ENCODE measurements around the gene TFPT.
"Not testable (repeated sequence)": the region's sequence is repeated elsewhere in the genome, so short reads cannot be mapped to it uniquely, and the experiment has no call there.

The TFPT gene

DNA sequence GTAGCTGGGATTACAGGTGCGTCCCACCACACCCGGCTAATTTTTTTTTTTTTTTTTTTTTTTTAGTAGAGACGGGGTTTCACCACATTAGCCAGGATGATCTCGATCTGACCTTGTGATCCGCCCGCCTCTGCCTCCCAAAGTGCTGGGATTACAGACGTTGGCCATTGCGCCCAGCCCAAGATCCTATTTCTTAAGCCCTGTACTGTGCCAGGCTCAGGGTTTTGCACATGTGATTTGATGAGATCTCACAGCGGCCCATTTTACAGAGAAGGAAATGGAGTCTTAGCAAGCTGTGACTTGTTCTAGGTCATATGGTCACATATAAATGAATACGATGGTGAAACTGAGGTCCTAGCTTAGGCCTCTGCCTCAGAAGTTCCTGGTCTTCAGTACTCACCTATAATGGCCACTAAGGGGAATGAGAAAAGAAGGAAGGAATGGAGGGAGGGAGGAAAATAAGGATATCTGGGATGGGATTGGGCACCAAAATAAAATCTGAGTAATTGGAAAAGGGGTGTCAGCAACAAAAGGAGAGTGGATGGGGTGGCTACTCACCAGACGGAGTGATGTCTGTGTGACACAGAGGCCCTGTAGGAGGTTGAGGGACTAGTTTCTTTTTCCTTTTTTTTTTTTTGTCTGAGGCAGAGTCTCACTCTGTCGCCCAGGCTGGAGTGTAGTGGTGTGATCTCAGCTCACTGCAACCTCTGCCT is 16.1 kb downstream of the TFPT start:
- TF ChIP-seq, protein P1, sequence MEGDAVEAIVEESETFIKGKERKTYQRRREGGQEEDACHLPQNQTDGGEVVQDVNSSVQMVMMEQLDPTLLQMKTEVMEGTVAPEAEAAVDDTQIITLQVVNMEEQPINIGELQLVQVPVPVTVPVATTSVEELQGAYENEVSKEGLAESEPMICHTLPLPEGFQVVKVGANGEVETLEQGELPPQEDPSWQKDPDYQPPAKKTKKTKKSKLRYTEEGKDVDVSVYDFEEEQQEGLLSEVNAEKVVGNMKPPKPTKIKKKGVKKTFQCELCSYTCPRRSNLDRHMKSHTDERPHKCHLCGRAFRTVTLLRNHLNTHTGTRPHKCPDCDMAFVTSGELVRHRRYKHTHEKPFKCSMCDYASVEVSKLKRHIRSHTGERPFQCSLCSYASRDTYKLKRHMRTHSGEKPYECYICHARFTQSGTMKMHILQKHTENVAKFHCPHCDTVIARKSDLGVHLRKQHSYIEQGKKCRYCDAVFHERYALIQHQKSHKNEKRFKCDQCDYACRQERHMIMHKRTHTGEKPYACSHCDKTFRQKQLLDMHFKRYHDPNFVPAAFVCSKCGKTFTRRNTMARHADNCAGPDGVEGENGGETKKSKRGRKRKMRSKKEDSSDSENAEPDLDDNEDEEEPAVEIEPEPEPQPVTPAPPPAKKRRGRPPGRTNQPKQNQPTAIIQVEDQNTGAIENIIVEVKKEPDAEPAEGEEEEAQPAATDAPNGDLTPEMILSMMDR (conservative IDR thresholded peaks at IDR 0.05; ENCODE audit: low read depth) = no peak
- DNase-seq (ENCODE audit: low spot score) = no peak
- CTCF ChIA-PET = no interaction called here
- POLR2A ChIA-PET (ENCODE audit: low non-redundant PET) = no interaction called here
- no peak overlapping the region for H3K27ac ChIP-seq

DNA sequence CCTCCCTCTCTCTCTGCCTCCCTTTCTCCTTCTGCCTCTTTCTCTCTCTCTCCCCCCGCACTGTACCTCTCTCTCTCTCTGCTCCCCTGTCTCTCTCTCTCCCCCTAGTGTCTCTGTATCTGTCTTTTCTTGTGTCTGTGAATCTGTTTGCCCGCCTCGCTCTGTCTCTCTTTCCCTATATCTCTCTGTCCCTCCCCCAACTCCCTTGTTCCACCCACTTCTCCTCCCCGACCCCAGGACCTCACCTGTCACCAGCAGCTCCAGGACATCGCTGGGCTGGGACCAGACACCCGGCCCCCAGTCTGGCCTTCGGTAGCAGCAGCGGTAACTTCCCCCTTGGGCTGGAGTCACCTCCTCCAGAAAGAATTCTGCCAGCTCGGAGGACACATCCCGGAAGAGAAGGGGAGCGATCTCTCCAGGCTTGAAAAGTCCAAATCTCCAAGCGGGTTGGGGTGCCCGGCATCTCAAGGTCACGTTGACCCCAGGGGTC is 18.8 kb downstream of the TFPT start:
- H3K27ac ChIP-seq = peak overlapping the region; percentile 52
- CTCF ChIA-PET = interaction anchor here (0.6 to 0.7 kb wide), 2 partner anchors 25 to 196 kb away, joined by 5 to 6 read pairs; no protein-coding TSS in a partner anchor
- DNase-seq (ENCODE audit: low spot score) = no peak
- POLR2A ChIA-PET (ENCODE audit: low non-redundant PET) = interaction anchor here (0.5 kb wide), 1 partner anchor 22 kb away, joined by 3 read pairs; no protein-coding TSS in a partner anchor
- TF ChIP-seq, protein P1 (conservative IDR thresholded peaks at IDR 0.05; ENCODE audit: low read depth) = no peak

GRCh38 chr19:54095859-54096616 is 19.4 kb downstream of the TFPT start:
- CTCF ChIA-PET = not testable (repeated sequence)
- POLR2A ChIA-PET (ENCODE audit: low non-redundant PET) = interaction anchor here (0.5 kb wide), 1 partner anchor 23 kb away, joined by 3 read pairs; no protein-coding TSS in a partner anchor
- peak; percentile 37 for DNase-seq (ENCODE audit: low spot score)

DNA sequence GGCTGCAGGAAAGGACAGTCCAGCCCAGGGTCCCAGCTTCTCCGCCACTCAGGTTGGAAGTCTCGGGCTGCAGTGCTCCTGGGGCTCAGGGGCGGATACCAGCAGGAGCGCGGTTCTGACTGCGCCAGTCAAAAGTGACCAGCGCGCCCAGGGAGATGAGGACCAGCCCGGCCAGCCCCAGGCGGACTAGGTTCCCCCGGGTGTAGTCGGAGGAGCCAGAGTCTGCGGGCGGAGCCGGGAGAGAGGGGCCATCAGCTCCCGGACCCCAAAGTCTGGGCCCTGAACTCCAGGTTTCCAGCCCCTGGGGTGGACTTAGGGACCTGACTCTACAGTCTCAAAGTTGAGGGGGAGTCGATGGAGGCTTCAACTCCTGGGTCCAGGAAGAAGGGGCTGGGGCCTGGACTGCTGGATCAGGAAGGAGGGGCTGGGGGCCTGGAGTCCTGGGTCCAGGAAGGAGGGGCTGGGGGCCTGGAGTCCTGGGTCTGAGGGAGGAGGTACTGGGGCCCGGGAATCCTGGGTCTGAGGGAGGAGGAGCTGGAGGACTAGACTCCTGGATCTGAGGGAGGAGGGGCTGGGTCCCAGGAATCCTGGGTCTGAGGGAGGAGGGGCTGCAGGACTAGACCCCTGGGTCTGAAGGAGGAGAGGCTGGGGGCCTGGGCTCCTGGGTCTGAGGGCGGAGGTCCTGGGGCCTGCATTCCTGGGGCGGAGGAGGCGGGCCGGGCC is 20.2 kb downstream of the TFPT start:
- POLR2A ChIA-PET (ENCODE audit: low non-redundant PET) = no interaction called here
- H3K27ac ChIP-seq = no peak overlapping the region
- TF ChIP-seq, protein P1 (conservative IDR thresholded peaks at IDR 0.05; ENCODE audit: low read depth) = no peak
- no peak for DNase-seq (ENCODE audit: low spot score)
- CTCF ChIA-PET = interaction anchor here (0.7 kb wide), 1 partner anchor 9 kb away, joined by 3 read pairs; no protein-coding TSS in a partner anchor

More at GRCh38 chr19:54095859-54096616, 19.4 kb downstream of the TFPT start:
- not testable (repeated sequence) for H3K27ac ChIP-seq

- CTCF ChIA-PET = interaction anchor here (0.6 to 0.7 kb wide), 2 partner anchors 9 to 212 kb away, joined by 3 to 4 read pairs; no protein-coding TSS in a partner anchor
- TF ChIP-seq, protein P1 (conservative IDR thresholded peaks at IDR 0.05; ENCODE audit: low read depth) = no peak
- POLR2A ChIA-PET (ENCODE audit: low non-redundant PET) = no interaction called here
- DNase-seq (ENCODE audit: low spot score) = no peak
- no peak overlapping the region for H3K27ac ChIP-seq
These were observed 20.9 kb downstream of the TFPT start for GRCh38 chr19:54094426-54095000.

- ChIA-PET POLR2A (ENCODE audit: low non-redundant PET) (no interaction called here), CTCF (interaction anchor here (0.5 kb wide), 1 partner anchor 17 kb away, joined by 3 read pairs; no protein-coding TSS in a partner anchor)
- TF ChIP-seq, protein P1 (conservative IDR thresholded peaks at IDR 0.05; ENCODE audit: low read depth) = no peak
- H3K27ac ChIP-seq = no peak overlapping the region
- no peak for DNase-seq (ENCODE audit: low spot score)
These were observed 31.0 kb downstream of the TFPT start for GRCh38 chr19:54084410-54084809.

All from RWPE1 (cell line).